ENCODE data around the gene SLC1A7.

The SLC1A7 gene

DNA sequence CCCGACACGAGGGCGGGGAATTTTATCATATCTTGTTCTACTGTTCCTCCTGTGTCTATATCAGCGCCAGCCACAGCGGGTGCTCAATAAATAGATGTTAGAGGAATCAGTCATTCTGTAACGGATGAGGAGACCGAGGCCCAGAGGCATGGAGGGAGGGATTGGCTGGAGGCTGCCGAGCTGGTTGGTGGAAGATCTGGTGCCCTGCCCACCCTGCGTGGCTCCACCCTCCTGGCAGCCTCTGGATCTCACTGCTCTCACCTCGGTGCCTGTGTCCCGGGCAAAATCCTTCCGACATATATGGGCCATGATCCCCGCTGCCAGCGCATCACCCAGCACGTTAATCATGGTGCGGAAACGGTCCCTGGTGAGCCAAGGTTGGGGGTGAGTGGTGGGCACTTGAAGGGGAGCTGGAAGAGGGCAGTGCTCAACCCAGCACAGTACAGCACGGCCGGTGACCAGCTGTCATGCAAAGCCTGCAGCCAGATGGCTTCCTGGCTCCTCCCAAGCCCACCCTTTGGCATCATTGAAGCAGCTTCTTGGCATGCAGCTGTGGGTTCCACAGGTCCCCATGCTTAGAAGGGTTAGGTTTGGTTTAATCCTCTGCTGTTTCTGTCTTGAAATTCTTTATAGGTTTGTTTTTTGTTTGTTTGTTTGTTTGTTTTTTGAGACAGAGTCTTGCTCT, 53.7 kb downstream of the SLC1A7 start:
- Histone ChIP-seq H3K4me2 (ENCODE audit: low read length) (no peak overlapping the region), H3K4me3 (ENCODE audit: low read length) (no peak overlapping the region), H3F3A (ENCODE audit: control insufficient read depth, insufficient read depth) (no peaks in the 10 kb centered on the region), H3K9me3 (ENCODE audit: control insufficient read depth, insufficient read depth, low read length) (no peaks in the 10 kb centered on the region), H3K27me3 (ENCODE audit: control insufficient read depth, low read length) (no peaks in the 10 kb centered on the region), H3K79me2 (ENCODE audit: control insufficient read depth, low read length) (no peaks in the 10 kb centered on the region), H3K27ac (ENCODE audit: low read depth, low read length) (no peak overlapping the region), H3K36me3 (ENCODE audit: control insufficient read depth, low read length) (no peaks in the 10 kb centered on the region), H3K4me1 (ENCODE audit: control insufficient read depth, low read length) (no peaks in the 10 kb centered on the region), H4K20me1 (ENCODE audit: control insufficient read depth, insufficient read depth, low read depth, low read length) (no peaks in the 10 kb centered on the region), H3K9me2 (replicated peaks; ENCODE audit: control insufficient read depth, low read length) (no peaks in the 10 kb centered on the region)
- TF ChIP-seq EZH2phosphoT487 (IDR thresholded peaks at IDR 0.05; ENCODE audit: borderline replicate concordance, low read length), result no peak
- TF ChIP-seq, protein P1, sequence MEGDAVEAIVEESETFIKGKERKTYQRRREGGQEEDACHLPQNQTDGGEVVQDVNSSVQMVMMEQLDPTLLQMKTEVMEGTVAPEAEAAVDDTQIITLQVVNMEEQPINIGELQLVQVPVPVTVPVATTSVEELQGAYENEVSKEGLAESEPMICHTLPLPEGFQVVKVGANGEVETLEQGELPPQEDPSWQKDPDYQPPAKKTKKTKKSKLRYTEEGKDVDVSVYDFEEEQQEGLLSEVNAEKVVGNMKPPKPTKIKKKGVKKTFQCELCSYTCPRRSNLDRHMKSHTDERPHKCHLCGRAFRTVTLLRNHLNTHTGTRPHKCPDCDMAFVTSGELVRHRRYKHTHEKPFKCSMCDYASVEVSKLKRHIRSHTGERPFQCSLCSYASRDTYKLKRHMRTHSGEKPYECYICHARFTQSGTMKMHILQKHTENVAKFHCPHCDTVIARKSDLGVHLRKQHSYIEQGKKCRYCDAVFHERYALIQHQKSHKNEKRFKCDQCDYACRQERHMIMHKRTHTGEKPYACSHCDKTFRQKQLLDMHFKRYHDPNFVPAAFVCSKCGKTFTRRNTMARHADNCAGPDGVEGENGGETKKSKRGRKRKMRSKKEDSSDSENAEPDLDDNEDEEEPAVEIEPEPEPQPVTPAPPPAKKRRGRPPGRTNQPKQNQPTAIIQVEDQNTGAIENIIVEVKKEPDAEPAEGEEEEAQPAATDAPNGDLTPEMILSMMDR (IDR thresholded peaks at IDR 0.05; ENCODE audit: low read depth, low read length, poor library complexity, severe bottlenecking), result no peak

- no peak overlapping the region for H3K4me3 ChIP-seq (ENCODE audit: low read length)
- H3K4me1 ChIP-seq (ENCODE audit: control insufficient read depth, low read length), result no peaks in the 10 kb centered on the region
- H3K9me3 ChIP-seq (ENCODE audit: control insufficient read depth, insufficient read depth, low read length), result no peaks in the 10 kb centered on the region
- no peaks in the 10 kb centered on the region for H3F3A ChIP-seq (ENCODE audit: control insufficient read depth, insufficient read depth)
- H4K20me1 ChIP-seq (ENCODE audit: control insufficient read depth, insufficient read depth, low read depth, low read length), result no peaks in the 10 kb centered on the region
- H3K27ac ChIP-seq (ENCODE audit: low read depth, low read length), result no peak overlapping the region
- no peak overlapping the region for H3K4me2 ChIP-seq (ENCODE audit: low read length)
- H3K79me2 ChIP-seq (ENCODE audit: control insufficient read depth, low read length), result no peaks in the 10 kb centered on the region
- no peaks in the 10 kb centered on the region for H3K9me2 ChIP-seq (replicated peaks; ENCODE audit: control insufficient read depth, low read length)
- H3K27me3 ChIP-seq (ENCODE audit: control insufficient read depth, low read length), result no peaks in the 10 kb centered on the region
- no peak for TF ChIP-seq EZH2phosphoT487 (IDR thresholded peaks at IDR 0.05; ENCODE audit: borderline replicate concordance, low read length)
- TF ChIP-seq, protein P1 (IDR thresholded peaks at IDR 0.05; ENCODE audit: low read depth, low read length, poor library complexity, severe bottlenecking), result no peak
- H3K36me3 ChIP-seq (ENCODE audit: control insufficient read depth, low read length), result no peaks in the 10 kb centered on the region
Measured at GRCh38 chr1:53087332-53088285, 54.8 kb downstream of the SLC1A7 start.

DNA sequence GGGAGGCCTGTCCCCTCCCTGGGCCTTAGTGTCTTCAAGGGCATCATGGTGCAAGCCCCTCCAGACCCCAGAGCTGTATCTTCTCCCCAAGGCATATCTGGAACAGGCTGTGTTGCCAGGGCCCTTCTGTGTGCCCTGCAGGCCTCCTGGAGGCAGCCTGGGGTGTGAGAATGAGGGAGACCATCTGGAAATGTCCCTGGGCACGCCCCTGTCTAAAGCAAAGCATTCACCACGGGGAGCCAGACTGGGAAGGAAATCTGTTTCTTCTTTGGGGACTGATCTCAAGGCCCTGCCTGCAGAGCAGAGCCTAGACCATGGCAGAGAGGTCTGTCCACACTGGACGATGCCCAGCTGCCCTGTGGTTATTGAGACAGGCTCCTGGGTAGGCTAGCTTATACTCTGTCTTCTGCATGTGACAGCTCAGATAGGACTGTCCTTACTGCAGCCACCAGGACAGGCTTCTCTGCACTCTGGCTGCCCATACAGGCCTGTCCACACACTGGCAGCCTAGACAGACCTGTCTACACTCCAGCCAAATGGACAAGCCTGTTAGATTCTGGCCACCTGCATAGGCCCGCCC, 55.9 kb downstream of the SLC1A7 start:
- Histone ChIP-seq H3K4me1 (ENCODE audit: control insufficient read depth, low read length) (no peaks in the 10 kb centered on the region), H3K4me2 (ENCODE audit: low read length) (no peak overlapping the region), H3F3A (ENCODE audit: control insufficient read depth, insufficient read depth) (no peaks in the 10 kb centered on the region), H3K9me3 (ENCODE audit: control insufficient read depth, insufficient read depth, low read length) (no peaks in the 10 kb centered on the region), H3K9me2 (replicated peaks; ENCODE audit: control insufficient read depth, low read length) (no peaks in the 10 kb centered on the region), H3K36me3 (ENCODE audit: control insufficient read depth, low read length) (no peaks in the 10 kb centered on the region), H3K27ac (ENCODE audit: low read depth, low read length) (no peak overlapping the region), H3K27me3 (ENCODE audit: control insufficient read depth, low read length) (no peaks in the 10 kb centered on the region), H3K79me2 (ENCODE audit: control insufficient read depth, low read length) (no peaks in the 10 kb centered on the region), H4K20me1 (ENCODE audit: control insufficient read depth, insufficient read depth, low read depth, low read length) (no peaks in the 10 kb centered on the region), H3K4me3 (ENCODE audit: low read length) (no peak overlapping the region)
- TF ChIP-seq EZH2phosphoT487 (IDR thresholded peaks at IDR 0.05; ENCODE audit: borderline replicate concordance, low read length), result no peak
- TF ChIP-seq, protein P1 (IDR thresholded peaks at IDR 0.05; ENCODE audit: low read depth, low read length, poor library complexity, severe bottlenecking), result no peak
